ES-I3 (cell line): ENCODE measurements around the gene FLACC1.
"Not testable (repeated sequence)": the region's sequence is repeated elsewhere in the genome, so short reads cannot be mapped to it uniquely, and the experiment has no call there.

Experiments used
- H3K36me3 ChIP-seq: 2 replicates; pipeline ENCODE4 v1.6.1; 2013; ENCODE audit warnings: mild to moderate bottlenecking, low read length, control low read depth, moderate library complexity; ENCODE audit not compliant: insufficient read depth
- H3K4me1 ChIP-seq: 2 replicates; pipeline ENCODE4 v1.6.1; 2013; ENCODE audit warnings: mild to moderate bottlenecking, control low read depth, low read length; ENCODE audit not compliant: insufficient read depth
- H3K9ac ChIP-seq: 2 replicates; pipeline ENCODE4 v1.6.1; 2013; ENCODE audit warnings: low read depth, mild to moderate bottlenecking, low read length, moderate library complexity
- H3K9me3 ChIP-seq: 2 replicates; pipeline ENCODE4 v1.6.1; 2013; ENCODE audit warnings: mild to moderate bottlenecking, low read length, moderate library complexity; ENCODE audit not compliant: control insufficient read depth, insufficient read depth

The FLACC1 gene, protein sequence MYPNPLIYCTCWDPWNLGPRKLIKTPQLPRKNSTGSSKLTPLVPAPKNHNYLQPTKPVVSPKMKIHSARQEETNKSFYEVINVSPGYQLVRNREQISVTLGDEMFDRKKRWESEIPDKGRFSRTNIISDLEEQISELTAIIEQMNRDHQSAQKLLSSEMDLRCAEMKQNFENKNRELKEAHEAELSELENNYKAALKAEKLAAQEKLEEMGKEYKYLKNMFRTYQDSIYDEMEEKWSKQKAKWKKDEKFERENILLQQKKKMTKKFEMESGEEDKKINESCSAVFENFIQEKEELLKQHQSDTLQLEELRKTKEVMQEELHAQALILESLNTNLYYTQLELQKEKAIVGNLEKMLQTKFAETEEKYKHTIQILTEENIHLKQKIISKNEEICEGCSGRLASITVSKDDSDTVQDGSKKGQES

DNA sequence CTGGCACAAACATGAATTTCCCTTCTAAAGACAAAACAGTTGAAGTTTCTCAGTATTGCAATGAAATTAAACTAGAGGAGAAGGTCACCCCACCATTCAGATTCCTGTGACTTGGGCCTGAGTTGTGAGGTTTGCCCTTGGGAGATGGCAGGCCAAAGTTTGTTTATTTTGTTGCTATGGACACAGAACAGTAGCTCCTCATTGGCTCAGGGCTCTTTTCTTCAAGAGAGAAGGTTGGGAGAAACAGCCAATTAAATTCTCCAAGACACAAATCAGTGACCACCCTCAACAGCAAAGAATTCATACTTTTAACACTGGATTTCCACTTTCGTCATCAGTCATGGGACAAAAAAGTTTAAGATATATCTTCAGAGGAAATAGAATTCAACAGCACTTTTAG, at the start of gene FLACC1:
Gene FLACC1 (minus strand): TSS at position 125 of the 400 bp plus-strand sequence. CDS start 5,941 bp downstream, outside the sequence.
- 0 out of 2 replicates have a peak, but pooled peaks cover 3% of the 10 kb centered on the region for H3K4me1 ChIP-seq
- H3K9ac ChIP-seq: no peak within 1 kb of the TSS
- H3K9me3 ChIP-seq: no peaks in the 10 kb centered on the region
- no peaks in the 10 kb centered on the region for H3K36me3 ChIP-seq

DNA sequence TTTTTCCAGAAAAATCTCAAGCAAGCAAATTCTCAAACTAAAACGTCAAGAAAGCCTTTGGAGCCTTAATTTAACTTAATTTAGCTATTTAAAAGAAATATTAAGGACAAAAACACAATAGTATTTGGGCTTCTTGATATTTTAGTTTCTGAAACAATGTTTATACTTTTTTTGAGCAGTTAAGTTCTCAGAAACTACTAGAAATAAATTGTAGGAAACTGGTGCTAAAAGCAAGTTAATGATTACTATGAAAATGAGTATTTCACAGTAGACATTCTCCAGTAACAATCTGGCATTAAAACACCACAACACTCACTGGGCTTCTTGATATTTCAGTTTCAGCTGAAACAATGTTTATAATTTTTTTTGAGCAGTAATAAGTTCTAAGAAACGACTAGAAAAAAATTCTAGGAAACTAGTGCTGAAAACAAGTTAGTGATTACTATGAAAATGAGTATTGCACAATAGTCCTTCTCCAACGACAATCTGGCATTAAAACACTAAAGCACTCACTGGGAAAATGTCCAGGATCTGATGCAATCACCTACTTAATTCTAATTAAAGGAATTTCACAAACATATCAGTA, 49.0 kb upstream of the FLACC1 start:
- H3K36me3 ChIP-seq: no peaks in the 10 kb centered on the region
- no peak overlapping the region for H3K9ac ChIP-seq
- no peaks in the 10 kb centered on the region for H3K4me1 ChIP-seq
- no peaks in the 10 kb centered on the region for H3K9me3 ChIP-seq

DNA sequence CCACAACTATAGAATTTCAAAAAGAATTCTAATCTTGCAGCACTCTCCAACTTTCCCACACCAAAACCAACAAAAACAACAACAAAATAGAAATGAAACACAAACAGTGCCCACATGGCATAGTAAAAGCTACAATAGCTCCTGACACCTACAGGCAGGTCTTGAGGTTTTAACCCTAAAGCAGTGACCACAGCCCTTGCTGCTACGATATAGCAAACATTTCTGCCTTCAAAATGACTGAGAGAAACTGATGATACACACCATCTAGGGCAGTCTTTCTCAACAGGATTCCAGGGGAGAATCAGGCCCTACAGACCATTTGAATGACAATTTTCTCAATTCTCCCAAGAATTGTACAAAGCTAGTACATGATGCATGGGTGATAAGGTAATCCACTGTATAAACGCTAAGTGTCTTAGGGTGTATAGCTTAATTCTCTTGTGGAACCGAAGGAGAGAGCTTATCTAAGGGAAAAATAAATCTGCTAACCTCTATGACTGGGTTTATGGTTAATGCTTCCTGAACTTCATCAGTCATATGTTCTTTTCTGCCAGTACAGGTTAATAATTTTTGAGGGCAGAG, 47.6 kb upstream of the FLACC1 start:
- Histone ChIP-seq H3K36me3 (no peaks in the 10 kb centered on the region), H3K9ac (no peak overlapping the region), H3K9me3 (no peaks in the 10 kb centered on the region), H3K4me1 (no peaks in the 10 kb centered on the region)

DNA sequence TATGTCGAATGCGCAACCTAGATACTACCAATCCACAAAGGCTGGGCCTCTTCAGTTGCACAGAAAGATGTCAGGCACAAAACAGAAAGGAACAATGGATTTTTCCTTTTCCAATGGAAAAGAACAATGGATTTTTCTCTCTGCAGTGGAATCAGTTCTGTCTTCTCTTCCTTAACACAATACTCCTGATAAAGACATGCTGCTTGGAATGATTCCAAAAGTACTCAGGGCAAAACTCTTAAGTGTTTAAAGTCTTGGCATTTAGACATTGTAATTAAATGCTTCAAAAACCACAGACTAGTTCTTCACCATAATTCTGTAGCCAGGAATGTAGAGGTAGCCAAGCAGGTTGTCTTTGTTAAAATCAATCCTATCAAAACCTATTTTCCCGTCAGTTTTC, 46.7 kb upstream of the FLACC1 start:
- Histone ChIP-seq H3K36me3 (no peaks in the 10 kb centered on the region), H3K9me3 (no peaks in the 10 kb centered on the region), H3K4me1 (no peaks in the 10 kb centered on the region), H3K9ac (no peak overlapping the region)

DNA sequence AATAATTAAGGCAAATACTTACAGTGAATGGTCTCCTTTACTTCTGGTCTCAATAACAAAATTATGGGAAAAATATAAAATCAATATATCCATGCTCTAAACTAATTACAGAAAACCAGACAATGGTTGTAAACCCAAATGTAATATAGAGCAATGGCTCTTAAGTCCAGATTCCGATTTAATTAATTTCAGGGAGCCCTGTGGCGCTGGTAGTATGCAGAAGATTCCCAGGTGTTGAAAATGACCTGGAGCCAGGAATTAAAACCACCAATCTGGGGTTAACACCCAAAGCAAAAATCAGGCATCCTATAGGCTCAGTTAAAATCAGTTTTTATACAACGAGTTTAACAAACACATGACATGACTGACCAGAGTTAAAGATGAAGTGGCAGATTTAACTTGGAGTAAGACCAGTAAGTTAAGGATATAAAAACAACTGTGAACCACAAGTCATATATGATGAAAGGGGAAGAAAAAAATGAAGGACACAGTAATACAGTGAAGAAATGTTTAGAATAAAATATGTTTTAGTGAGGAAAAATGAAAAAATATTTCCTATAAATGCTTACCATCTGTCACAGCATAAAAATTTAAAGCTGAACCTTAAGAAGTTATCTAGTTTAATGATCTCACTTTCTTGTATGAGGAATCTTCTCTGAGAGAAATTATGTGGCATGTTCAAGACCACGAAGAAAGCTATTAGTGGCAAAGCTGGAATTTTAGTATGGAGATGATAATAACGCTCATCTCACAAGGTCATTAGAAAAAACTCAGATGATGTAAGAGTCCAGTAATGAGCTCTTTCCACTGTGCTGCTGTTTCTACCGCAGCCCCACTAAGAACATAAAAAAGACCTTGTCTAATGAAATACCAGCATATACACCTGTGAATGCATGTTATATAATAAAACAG, 45.8 kb upstream of the FLACC1 start:
- no peaks in the 10 kb centered on the region for H3K9me3 ChIP-seq
- no peak overlapping the region for H3K9ac ChIP-seq
- H3K4me1 ChIP-seq: no peaks in the 10 kb centered on the region
- H3K36me3 ChIP-seq: peaks cover 2% of the 10 kb centered on the region

DNA sequence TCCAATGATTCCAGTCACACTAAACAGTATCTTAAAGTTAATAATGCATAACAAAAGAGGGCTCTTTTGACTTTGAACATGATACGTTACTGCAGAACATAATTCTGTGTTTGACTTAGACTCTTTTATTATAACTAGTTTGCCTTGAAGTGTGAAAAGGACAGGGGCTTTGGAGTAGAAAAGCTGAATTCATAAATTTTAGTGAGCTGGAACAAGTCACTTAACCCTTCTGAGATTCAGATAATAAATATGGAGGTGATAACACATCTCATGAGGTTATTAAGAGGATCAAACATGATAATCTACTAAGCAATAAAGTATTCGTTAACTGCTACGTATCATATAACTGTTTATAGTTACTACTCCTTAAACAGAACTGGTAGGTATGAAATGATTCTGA, 44.7 kb upstream of the FLACC1 start:
- H3K9me3 ChIP-seq: no peaks in the 10 kb centered on the region
- no peak overlapping the region for H3K9ac ChIP-seq
- peaks cover 4% of the 10 kb centered on the region for H3K36me3 ChIP-seq
- H3K4me1 ChIP-seq: no peaks in the 10 kb centered on the region

DNA sequence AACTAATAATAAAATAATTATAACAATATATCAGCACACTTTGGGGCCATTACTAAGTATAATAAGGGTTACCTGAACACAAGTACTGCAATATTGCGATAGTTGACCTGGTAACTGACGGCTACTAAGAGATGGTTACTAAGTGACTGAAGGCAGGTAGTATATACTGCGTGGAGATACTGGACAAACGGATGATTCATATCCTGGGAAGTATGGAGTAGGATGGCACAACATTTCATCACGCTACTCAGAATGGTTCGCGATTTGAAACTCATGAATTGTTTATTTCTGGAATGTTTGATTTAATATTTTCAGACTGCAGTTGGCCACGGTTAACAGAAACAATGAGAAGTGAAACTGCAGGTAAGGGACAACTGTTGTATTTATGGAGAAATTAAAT, 39.5 kb upstream of the FLACC1 start:
- H3K9me3 ChIP-seq: no peaks in the 10 kb centered on the region
- no peaks in the 10 kb centered on the region for H3K4me1 ChIP-seq
- H3K36me3 ChIP-seq: peaks cover 4% of the 10 kb centered on the region
- H3K9ac ChIP-seq: no peak overlapping the region

DNA sequence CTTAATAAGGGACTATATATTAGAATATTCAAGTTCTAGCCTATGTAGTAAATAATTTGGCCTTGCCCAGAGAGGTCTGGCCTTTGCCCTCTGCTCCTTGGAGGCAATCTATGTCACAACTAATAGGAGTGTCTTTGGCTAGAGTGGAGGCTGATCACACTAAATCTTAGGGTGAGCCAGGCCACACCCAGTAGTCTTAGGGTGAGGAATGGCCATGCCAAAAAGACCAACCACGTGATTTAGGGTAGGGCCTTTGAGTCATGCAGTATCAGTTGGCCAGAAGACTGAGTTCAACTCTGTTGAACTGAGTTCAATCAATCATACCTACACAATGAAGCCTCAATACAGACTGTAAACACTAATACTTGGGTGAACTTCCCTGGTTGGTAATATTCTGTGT, 26.0 kb upstream of the FLACC1 start:
- Histone ChIP-seq H3K9ac (no peak overlapping the region), H3K9me3 (no peaks in the 10 kb centered on the region), H3K4me1 (peaks cover 6% of the 10 kb centered on the region; the same call in 1 of the 2 replicates), H3K36me3 (peaks cover 14% of the 10 kb centered on the region)

DNA sequence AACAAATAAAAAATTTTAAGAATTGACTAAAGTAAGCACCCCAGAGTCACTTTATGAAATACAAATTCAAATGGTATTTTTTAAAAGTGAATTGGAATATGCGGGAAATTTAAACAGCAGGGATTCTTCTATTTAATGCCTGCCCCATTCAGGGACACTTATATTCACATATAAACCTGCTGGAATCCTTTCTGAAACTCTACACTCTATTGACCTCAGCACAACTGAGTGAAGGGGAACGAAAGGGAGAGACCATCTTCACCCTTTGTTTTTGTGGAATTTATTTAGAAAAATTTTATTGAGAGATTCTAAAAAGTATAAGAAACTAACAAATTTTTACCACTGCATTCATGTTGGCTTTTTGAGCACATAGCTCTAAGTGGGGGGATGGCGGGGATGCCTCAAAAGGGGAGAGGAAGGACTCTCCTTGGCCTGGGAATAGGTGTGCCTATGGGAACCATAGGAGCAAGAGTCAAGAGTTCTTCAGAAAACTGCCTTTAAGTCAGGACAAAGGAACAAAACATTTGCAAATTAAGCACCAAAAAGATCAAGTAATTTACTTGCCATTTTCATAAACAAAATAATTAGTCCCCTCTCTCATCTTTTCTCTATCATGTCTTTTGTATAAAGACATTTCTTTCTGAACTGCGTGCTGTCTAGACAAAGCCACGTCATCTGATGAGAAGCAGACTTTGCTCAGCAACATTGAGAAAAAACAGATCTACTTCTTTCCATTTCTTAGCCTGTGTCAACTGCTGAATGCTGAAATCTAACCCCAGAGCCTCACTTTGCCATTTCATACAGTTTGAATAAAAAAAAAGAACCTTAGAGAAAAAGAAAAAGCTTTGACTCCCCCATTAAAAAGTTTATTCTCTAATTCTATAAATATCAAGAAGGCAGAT, 21.6 kb upstream of the FLACC1 start:
- Histone ChIP-seq H3K9me3 (no peaks in the 10 kb centered on the region), H3K4me1 (peaks cover 6% of the 10 kb centered on the region; the same call in 1 of the 2 replicates), H3K9ac (no peak overlapping the region), H3K36me3 (peaks cover 9% of the 10 kb centered on the region)

DNA sequence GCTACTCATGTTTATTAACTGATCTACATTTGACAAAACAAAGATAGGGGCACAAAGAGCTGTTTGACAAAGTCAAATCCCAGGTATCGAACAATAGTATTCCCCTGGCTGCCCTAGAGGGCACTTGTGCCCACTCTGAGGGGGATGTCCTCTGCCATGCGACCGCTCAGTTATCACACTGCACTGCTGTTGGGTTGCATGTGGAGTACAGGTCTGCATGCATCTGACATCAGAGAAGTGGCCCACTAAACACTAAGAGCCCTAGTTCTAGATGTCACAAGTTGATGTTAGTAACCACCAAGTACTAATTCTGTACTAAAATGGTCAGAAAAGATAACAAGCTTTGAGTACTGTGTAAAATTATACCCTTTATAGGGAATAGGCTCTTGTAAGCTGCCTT, 20.1 kb upstream of the FLACC1 start:
- no peak overlapping the region for H3K9ac ChIP-seq
- peaks cover 6% of the 10 kb centered on the region; the same call in 1 of the 2 replicates for H3K4me1 ChIP-seq
- H3K9me3 ChIP-seq: no peaks in the 10 kb centered on the region
- H3K36me3 ChIP-seq: peaks cover 3% of the 10 kb centered on the region; the same call in 1 of the 2 replicates

DNA sequence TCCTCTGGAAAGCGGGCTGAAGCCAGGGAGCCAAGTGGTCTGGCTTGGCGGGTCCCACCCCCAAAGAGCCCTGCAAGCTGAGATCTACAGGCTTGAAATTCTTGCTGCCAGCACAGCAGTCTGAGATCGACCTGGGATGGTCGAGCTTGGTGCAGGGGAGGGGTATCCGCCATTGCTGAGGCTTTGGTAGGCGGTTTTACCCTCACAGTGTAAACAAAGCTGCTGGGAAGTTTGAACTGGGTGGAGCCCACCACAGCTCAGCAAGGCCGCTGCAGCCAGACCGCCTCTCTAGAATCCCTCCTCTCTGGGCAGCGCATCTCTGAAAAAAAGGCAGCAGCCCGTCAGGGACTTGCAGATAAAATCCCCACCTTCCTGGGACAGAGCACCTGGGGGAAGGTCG, 12.6 kb upstream of the FLACC1 start:
- no peaks in the 10 kb centered on the region for H3K9me3 ChIP-seq
- H3K36me3 ChIP-seq: no peaks in the 10 kb centered on the region
- no peak overlapping the region; the same call in 1 of the 2 replicates for H3K9ac ChIP-seq
- H3K4me1 ChIP-seq: no peaks in the 10 kb centered on the region

DNA sequence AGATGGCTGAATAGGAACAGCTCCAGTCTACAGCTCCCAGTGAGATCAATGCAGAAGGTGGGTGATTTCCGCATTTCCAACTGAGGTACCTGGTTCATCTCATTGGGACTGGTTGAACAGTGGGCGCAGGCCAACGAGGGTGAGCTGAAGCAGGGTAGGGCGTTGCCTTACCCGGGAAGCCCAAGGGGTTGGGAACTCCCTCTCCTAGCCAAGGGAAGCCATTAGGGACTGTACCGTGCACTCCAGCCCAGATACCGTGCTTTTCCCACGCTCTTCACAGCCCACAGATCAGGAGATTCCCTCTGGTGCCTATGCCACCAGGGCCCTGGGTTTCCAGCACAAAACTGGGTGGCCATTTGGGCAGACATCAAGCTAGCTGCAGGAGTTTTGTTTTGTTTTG, 12.2 kb upstream of the FLACC1 start:
- not testable (repeated sequence) for H3K36me3 ChIP-seq

DNA sequence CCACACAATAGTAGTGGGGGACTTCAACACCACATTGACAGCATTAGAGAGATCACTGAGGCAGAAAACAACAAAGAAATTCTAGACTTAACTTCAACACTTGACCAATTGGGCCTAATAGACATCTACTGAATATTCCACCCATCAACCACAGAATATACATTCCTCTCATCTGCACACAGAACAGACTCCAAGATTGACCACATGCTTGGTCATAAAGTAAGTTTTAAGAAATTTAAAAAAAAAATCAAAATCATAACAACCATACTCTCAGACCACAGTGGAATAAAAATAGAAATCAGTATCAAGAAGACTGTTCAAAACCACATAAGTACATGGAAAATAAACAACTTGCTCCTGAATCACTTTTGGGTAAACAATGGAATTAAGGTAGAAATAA, 9.0 kb upstream of the FLACC1 start:
- Histone ChIP-seq H3K9me3 (no peaks in the 10 kb centered on the region), H3K4me1 (no peaks in the 10 kb centered on the region), H3K36me3 (no peaks in the 10 kb centered on the region), H3K9ac (no peak overlapping the region)

More for the DNA sequence above, 12.2 kb upstream of the FLACC1 start:
- not testable (repeated sequence) for H3K4me1 ChIP-seq, H3K9ac ChIP-seq, H3K9me3 ChIP-seq
